GM06990 (cell line): Measurements from ENCODE around the gene CHRNA3.

Experiments used
- DNase-seq: peaks from one replicate; pipeline ENCODE4 v3.0.0-alpha.2; 2011; ENCODE audit not compliant: insufficient read length; ENCODE audit errors: extremely low read depth
- H3K27me3 ChIP-seq: replicated peaks from 2 replicates; pipeline ENCODE4 v1.6.0; 2011; ENCODE audit warnings: low read length; ENCODE audit not compliant: control insufficient read depth, insufficient read depth
- H3K36me3 ChIP-seq: 2 replicates; pipeline ENCODE4 v1.5.1; 2011; ENCODE audit warnings: low read length; ENCODE audit not compliant: control insufficient read depth, insufficient read depth
- H3K4me3 ChIP-seq: replicated peaks from 2 replicates; pipeline ENCODE4 v1.5.1; 2011; ENCODE audit warnings: low read depth, mild to moderate bottlenecking, control low read depth, low read length
- CTCF ChIP-seq: IDR thresholded peaks from 2 replicates; pipeline ENCODE4 v1.5.1; 2011; ENCODE audit warnings: low read length, control low read depth, mild to moderate bottlenecking, inconsistent platforms; ENCODE audit not compliant: insufficient read depth, poor library complexity, severe bottlenecking

Gene CHRNA3

GRCh38 chr15:78662028-78662427, 41.2 kb upstream of the CHRNA3 start:
- Histone ChIP-seq H3K36me3 (no peaks in the 10 kb centered on the region), H3K4me3 (no peak overlapping the region), H3K27me3 (no peaks in the 10 kb centered on the region)
- DNase-seq: no peak
- no peak for TF ChIP-seq CTCF

DNA sequence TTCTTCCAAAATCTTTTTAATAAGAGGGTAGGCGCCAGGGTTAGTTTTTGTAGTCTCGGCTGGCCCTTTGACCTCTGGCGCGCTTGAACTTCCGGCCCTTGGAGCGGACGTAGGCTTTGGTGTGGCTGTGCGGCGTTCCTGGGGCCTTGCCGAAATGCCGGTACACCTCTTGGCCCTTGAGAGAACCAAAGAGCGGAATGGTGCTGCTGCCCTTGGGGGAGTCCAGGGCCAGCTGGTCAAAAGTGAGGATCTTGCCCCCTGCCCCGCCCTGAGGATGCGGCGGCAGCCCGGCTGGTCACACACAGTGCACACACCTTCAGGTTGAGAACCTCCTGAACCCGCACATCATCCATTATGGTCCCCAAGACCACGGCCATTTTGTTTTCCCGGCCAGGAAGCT, 40.2 kb upstream of the CHRNA3 start:
- no peak overlapping the region for H3K4me3 ChIP-seq
- no peaks in the 10 kb centered on the region for H3K36me3 ChIP-seq
- DNase-seq: no peak
- H3K27me3 ChIP-seq: no peaks in the 10 kb centered on the region
- no peak for TF ChIP-seq CTCF

DNA sequence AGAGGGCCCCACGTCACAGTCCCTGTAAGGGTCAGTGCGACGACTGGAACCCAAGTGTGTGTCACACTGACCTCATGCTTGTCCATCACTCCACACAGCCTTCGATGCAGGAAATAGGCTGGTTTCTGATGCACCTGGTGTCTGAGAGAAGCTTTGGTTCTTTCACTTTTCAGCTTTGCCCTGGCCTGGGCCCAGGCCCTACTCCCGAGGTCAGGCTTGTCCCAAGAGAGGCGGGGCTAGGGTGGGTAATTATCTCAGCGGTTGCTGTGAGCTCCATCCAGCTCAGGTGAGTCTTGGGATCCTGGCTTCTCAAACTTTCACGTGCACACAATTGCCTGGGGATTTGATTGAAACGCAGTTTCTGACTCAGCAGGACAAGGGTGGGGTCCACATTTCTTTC, 39.8 kb upstream of the CHRNA3 start:
- DNase-seq: no peak
- Histone ChIP-seq H3K36me3 (no peaks in the 10 kb centered on the region), H3K27me3 (no peaks in the 10 kb centered on the region), H3K4me3 (no peak overlapping the region)
- TF ChIP-seq CTCF: no peak

GRCh38 chr15:78658823-78659222, 38.0 kb upstream of the CHRNA3 start:
- TF ChIP-seq CTCF: no peak

GRCh38 chr15:78654272-78654671, 33.5 kb upstream of the CHRNA3 start:
- H3K27me3 ChIP-seq: no peaks in the 10 kb centered on the region
- H3K36me3 ChIP-seq: no peaks in the 10 kb centered on the region
- TF ChIP-seq CTCF: no peak
- H3K4me3 ChIP-seq: no peak overlapping the region
- no peak for DNase-seq

More at GRCh38 chr15:78658823-78659222, 38.0 kb upstream of the CHRNA3 start:
- no peaks in the 10 kb centered on the region for H3K27me3 ChIP-seq
- DNase-seq: no peak
- H3K36me3 ChIP-seq: no peaks in the 10 kb centered on the region
- no peak overlapping the region for H3K4me3 ChIP-seq

DNA sequence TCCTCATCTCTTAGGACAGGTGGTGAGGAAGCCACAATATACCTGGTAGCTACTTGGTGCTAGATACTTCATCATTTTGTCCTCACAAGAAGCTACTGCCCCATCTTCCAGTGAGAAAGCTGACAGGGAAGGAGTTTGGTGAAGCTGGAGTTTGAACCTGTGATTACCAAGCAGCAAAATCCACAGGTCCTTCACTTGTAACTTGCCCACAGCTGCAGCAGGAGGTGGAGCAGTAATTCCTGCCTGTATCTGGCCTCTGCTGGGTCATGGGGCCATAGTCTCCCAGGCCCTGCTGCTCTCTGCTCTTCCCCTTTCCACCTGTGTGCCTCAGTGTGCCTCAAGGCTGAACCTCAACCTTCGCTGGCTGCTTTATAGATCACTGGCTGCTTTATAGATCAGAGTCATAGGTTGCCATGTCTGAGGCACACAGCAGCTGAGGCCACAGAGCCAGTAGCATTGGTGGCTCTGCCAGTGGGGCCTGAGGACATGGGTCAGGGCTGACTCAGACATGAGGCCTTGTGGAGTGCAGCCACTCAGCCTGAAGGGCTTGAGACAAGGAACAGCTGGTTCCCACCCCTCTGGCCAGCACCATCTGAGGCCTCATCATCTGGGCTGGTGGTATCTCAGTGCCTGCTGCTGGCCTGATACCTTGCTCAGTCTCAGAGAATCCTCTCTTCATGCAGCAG, 31.3 kb upstream of the CHRNA3 start:
- Histone ChIP-seq H3K27me3 (no peaks in the 10 kb centered on the region), H3K4me3 (no peak overlapping the region), H3K36me3 (no peaks in the 10 kb centered on the region)
- no peak for DNase-seq
- TF ChIP-seq CTCF: no peak
